ENCODE data around the gene ADAMTS6.

- no peak for TF ChIP-seq CTCF (IDR thresholded peaks at IDR 0.05)
- no peak for TF ChIP-seq EP300 (IDR thresholded peaks at IDR 0.05)
Observed at GRCh38 chr5:65479527-65479926, 2.2 kb downstream of the ADAMTS6 start.

All from tibial nerve (tissue), 4 donors.